ENCODE results near the gene ANKRD26. TPM values are rescaled to one million over a fixed set of nuclear protein-coding genes. Genes with fewer than 3 reads are reported as not detected.

The ANKRD26 gene
- total and polyA plus RNA-seq, 2 of the 13 experiments (the other 11 are each of a cell fraction or from before 2014, with no cell fraction given) = 1.5 to 9.6 TPM

DNA sequence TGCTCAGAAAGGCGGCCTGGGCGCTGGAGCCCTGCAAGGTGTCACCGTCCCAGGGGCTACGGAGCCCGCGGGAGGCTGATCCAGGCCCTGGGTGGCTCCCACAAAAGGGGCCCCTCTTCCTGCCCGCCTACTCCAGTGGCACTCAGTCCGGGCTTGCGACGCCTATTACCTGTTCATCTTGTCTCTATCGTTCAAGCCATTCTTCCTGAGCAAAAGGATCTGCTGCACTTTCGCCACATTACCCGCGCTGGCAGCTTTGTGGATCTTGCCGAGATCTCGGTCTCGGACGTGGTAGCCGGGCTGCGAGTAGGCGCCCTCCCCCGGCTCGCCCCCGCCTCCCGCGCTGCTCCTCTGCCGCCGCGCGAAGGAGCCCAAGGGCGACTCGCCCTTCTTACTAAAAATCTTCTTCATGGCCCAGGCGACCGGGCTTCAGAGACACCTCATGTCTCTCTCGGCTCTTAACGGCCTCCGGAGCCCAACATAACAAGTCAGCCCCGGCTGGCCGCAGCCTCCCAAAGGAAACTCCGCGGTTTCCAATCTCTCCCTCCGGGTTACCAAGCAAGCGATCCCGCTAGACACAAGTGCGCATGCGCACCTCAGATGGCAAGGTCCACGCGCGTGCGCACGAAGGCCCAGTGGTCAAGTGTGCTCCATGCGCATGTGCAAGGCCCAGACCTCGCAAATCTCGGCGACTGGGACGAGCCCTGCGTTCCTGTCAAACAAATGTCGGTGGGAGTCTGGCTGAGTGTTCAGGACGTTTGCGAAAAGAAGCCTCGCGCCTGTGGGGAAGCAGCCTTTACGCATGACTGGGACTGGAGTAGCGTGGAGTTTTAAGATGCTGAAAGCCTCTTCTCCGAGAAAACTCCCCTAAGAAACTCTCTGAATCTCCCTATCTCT, at the start of gene ANKRD26 (continued):
- TF ChIP-seq ZSCAN20 (CRISPR knock-in tag; IDR thresholded peaks at IDR 0.05; ENCODE audit: borderline replicate concordance) (peak; percentile 67; the same call in 1 of the 2 replicates), ZSCAN30 (CRISPR knock-in tag; IDR thresholded peaks at IDR 0.05) (no peak), ZNF343 (CRISPR knock-in tag; IDR thresholded peaks at IDR 0.05) (no peak), MBD4 (IDR thresholded peaks at IDR 0.05; ENCODE audit: borderline replicate concordance, low read length) (no peak), HHEX (CRISPR knock-in tag; IDR thresholded peaks at IDR 0.05) (no peak), ZNF33A (CRISPR knock-in tag; IDR thresholded peaks at IDR 0.05; ENCODE audit: borderline replicate concordance) (no peak), SP4 (CRISPR knock-in tag; IDR thresholded peaks at IDR 0.05) (0 out of 2 replicates have a peak, but pooled peaks have one; percentile 47), NFKBIZ (CRISPR knock-in tag; IDR thresholded peaks at IDR 0.05) (peak; percentile 60; the same call in 1 of the 2 replicates), PHB2 (IDR thresholded peaks at IDR 0.05; ENCODE audit: partially characterized antibody) (no peak), ATF7-NPFF (CRISPR knock-in tag; IDR thresholded peaks at IDR 0.05; ENCODE audit: low read depth) (no peak), ATF1 (CRISPR knock-in tag; IDR thresholded peaks at IDR 0.05) (no peak), TARDBP (CRISPR knock-in tag; IDR thresholded peaks at IDR 0.05) (0 out of 2 replicates have a peak, but pooled peaks have one; percentile 9), ISX (CRISPR knock-in tag; conservative IDR thresholded peaks at IDR 0.05) (no peak), ZNF577 (CRISPR knock-in tag; IDR thresholded peaks at IDR 0.05; ENCODE audit: borderline replicate concordance, low read depth) (no peak), MAFG (CRISPR knock-in tag; IDR thresholded peaks at IDR 0.05) (no peak), ZSCAN22 (CRISPR knock-in tag; IDR thresholded peaks at IDR 0.05) (no peak), ZNF616 (CRISPR knock-in tag; IDR thresholded peaks at IDR 0.05; ENCODE audit: low read depth) (0 out of 2 replicates have a peak, but pooled peaks have one; percentile 40)
- TF ChIP-seq, protein P1, sequence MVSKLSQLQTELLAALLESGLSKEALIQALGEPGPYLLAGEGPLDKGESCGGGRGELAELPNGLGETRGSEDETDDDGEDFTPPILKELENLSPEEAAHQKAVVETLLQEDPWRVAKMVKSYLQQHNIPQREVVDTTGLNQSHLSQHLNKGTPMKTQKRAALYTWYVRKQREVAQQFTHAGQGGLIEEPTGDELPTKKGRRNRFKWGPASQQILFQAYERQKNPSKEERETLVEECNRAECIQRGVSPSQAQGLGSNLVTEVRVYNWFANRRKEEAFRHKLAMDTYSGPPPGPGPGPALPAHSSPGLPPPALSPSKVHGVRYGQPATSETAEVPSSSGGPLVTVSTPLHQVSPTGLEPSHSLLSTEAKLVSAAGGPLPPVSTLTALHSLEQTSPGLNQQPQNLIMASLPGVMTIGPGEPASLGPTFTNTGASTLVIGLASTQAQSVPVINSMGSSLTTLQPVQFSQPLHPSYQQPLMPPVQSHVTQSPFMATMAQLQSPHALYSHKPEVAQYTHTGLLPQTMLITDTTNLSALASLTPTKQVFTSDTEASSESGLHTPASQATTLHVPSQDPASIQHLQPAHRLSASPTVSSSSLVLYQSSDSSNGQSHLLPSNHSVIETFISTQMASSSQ (IDR thresholded peaks at IDR 0.05; ENCODE audit: low read depth) = no peak
- TF ChIP-seq, protein P1 (CRISPR knock-in tag; IDR thresholded peaks at IDR 0.05; ENCODE audit: borderline replicate concordance) = no peak; the same call in 1 of the 2 replicates
- TF ChIP-seq, protein P2, sequence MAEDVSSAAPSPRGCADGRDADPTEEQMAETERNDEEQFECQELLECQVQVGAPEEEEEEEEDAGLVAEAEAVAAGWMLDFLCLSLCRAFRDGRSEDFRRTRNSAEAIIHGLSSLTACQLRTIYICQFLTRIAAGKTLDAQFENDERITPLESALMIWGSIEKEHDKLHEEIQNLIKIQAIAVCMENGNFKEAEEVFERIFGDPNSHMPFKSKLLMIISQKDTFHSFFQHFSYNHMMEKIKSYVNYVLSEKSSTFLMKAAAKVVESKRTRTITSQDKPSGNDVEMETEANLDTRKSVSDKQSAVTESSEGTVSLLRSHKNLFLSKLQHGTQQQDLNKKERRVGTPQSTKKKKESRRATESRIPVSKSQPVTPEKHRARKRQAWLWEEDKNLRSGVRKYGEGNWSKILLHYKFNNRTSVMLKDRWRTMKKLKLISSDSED (CRISPR knock-in tag; IDR thresholded peaks at IDR 0.05) = no peak
